IMR-90 (cell line): ENCODE results near the gene MTAP.

ENCODE experiments used
- CTCF ChIP-seq: conservative IDR thresholded peaks from 2 replicates; pipeline ENCODE4 v1.5.1; 2012; ENCODE audit warnings: mild to moderate bottlenecking, low read depth, low read length, improper control_type of control experiment
- POLR2A ChIP-seq: IDR thresholded peaks from 2 replicates; pipeline ENCODE4 v1.6.1; 2012; ENCODE audit warnings: mild to moderate bottlenecking, low read depth, low read length

GRCh38 chr9:21811914-21812313, 9.5 kb downstream of the MTAP start:
- no peak for TF ChIP-seq POLR2A
- TF ChIP-seq CTCF = no peak
